GM12865 (cell line): ENCODE data around the gene TMEM176A.

Experiments
- DNase-seq: peaks from one replicate; pipeline ENCODE4 v3.0.0; 2010; ENCODE audit warnings: low read depth
- H3K4me3 ChIP-seq: 2 replicates; pipeline ENCODE4 v1.5.1; 2011; ENCODE audit warnings: mild to moderate bottlenecking, low read depth, low read length, control low read depth
- CTCF ChIP-seq: IDR thresholded peaks from 2 replicates; pipeline ENCODE4 v1.5.1; 2011; ENCODE audit warnings: low read length, control low read depth, low read depth, inconsistent platforms; ENCODE audit not compliant: insufficient read depth; ENCODE audit errors: missing control alignments

The TMEM176A gene

DNA sequence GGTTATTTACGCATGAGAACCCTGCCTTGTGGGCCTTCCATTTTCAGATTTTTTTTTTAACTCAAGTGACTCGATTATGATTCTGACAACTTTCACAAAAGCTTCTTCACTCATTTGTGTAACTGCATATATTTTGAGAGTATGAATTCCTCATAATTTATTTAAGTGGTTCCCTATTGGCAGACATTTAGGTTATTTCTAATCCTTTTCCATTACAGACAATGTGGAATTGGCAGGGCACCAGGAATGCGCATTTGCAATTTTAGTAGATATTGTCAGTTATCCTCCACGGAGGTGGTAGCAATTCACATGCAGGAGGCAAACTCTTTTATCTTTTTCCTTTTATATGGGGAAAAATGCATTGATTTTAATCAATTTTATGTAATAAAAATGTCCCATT is 2.9 kb upstream of the TMEM176A start:
- H3K4me3 ChIP-seq = no peak overlapping the region
- TF ChIP-seq CTCF = no peak
- DNase-seq = no peak

DNA sequence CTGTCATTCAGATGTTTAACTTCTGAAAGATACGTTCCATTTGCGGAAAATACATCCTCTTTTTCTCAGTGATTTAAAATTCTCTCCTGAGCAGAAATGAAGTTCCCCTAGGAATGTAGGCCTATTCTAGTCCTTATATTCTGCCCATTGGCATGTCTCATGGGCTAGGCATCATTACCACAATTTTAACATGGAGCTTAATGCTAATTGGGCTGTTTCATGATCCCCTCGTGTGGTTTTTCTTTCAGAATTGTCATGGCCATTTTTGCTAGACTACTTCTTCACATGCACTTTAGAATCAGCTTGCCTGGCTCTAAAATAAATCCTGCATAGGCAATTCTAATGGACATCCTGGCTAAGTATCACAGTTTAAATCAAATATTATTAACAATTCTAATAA is 1.4 kb upstream of the TMEM176A start:
- no peak for TF ChIP-seq CTCF
- no peak for DNase-seq
- no peak overlapping the region for H3K4me3 ChIP-seq

DNA sequence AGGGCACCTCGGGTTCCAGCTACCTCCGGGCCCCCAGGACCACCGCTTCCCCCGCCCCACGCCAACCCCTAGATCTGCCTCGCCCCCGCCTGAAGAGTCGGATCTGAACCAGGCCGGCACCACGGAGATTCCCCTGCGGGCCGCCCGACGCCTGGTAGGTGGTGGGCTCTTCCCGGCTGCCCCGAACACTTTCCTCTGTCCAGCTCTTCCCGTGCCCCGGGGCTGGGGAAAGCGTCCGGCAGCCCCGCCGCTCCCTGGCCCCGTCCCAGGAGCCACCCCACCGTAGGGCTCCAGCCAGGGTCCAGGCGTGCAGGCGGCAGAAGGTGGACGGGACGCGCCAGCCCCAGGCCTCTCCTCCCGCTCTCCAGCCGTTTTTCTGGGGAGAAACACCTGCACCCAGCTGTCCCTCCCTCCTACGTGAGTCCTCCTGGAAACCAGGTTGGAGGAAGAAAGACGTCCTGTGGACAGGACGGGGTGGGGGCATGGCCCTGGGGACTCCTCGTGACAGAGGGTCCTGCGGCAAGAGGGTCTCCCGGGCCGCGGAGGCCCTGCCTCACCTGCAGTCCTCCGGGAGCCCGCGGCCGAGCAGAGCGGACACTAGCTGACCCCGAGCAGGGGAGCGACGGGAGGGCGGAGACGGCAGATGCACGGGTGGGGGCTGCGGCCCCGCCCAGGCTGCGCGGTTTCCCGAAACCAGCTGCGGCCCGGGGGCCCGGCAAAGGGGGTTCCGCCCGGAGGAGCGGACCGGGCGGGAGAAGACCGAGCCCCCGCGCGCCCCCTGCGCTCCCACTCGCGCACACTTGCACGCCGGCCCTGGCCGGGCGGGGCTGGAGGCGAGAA is 608 bp upstream of the TMEM176A start, which contains the start of gene TMEM176B:
Gene TMEM176B (minus strand): TSS at position 624 of the 840 bp plus-strand sequence. CDS start 3,795 bp downstream, outside the sequence.
- TF ChIP-seq CTCF = no peak
- DNase-seq = no peak
- no peak within 1 kb of the TSS for H3K4me3 ChIP-seq

GRCh38 chr7:150801242-150801945 is 825 bp downstream of the TMEM176A start:
- no peak for DNase-seq
- no peak for TF ChIP-seq CTCF
- H3K4me3 ChIP-seq = no peak overlapping the region

DNA sequence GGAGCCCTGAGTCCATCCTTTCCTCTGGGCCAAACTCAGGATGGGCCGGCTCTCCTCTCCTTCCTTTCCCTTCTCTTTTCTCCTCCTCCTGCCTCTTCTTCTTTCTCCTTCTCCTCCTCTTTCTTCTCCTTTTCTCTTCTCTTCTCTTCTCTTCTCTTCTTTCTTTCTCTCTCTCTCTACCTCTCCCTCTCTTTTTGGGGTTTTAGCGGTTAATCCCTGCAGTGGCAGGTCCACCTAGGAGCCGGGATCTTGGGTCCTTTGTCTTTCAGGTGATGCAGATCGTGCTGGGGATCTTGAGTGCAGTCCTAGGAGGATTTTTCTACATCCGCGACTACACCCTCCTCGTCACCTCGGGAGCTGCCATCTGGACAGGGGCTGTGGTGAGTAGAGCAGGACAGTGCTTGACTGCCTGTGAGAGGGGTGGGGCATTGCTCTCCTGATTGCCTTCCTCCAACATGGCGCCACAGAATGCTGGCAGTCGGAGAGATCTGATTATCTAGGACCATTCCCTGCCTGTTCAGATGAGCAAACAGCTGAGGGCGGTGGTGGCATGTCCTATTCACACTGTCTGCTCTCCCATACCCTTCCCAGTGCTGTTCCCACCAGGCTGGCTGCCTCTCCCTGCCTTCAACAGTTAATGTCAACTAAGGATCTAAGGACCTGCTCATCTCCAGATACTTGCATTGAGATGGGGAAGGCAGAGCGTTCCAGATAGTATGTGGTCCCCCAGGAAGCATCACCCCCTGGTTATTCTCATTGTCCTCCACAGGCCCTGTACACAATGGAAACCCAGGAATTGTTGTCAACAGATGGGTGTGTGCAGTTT is 1.6 kb downstream of the TMEM176A start:
- no peak for DNase-seq
- TF ChIP-seq CTCF = no peak
- H3K4me3 ChIP-seq = no peak overlapping the region

DNA sequence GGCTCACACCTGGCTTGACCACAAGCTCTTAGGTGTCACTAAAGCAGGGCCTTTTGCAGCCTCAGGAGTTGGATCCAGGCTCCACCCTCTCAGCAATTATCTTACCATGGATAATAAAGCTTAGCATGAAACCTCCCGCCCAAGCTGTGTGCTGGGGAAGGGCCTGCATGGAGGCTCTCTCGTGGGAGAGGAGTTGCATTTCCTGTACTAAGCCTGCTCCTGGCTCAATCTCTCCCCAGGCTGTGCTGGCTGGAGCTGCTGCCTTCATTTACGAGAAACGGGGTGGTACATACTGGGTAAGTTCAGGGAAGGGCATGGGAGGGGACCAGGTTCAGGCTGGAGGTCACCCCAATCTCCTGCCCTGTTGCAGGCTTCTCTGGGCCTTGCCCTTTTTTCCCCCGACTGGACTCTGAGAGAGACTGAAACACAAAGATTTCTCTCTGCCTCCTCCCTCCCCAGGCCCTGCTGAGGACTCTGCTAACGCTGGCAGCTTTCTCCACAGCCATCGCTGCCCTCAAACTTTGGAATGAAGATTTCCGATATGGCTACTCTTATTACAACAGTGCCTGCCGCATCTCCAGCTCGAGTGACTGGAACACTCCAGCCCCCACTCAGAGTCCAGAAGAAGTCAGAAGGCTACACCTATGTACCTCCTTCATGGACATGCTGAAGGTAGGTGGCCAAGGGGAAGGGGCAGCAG is 2.7 kb downstream of the TMEM176A start:
- no peak overlapping the region for H3K4me3 ChIP-seq
- DNase-seq = no peak
- TF ChIP-seq CTCF = no peak
